ENCODE data around the gene CAMTA1.

The CAMTA1 gene

GRCh38 chr1:7482077-7482476 lies 696.8 kb downstream of the CAMTA1 start:
- H2AFZ ChIP-seq (ENCODE audit: insufficient read depth, low read length, poor library complexity), result no peak overlapping the region
- no peak overlapping the region for H4K8ac ChIP-seq (ENCODE audit: low read depth, low read length)
- no peak overlapping the region for H3K4me2 ChIP-seq (ENCODE audit: low read length)
- H3K18ac ChIP-seq (ENCODE audit: low read length), result no peak overlapping the region
- H2BK5ac ChIP-seq (ENCODE audit: low read depth, low read length, poor library complexity), result no peak overlapping the region
- no peak for DNase-seq
- H3K4me1 ChIP-seq (ENCODE audit: control insufficient read depth in 1 of 2, insufficient read depth in 2 of 2, low read length in 2 of 2), result no peaks in the 10 kb centered on the region
- no peak overlapping the region for H3K9ac ChIP-seq (ENCODE audit: low read length)
- H3K27me3 ChIP-seq (ENCODE audit: insufficient read depth, low read length), result no peaks in the 10 kb centered on the region
- no peak overlapping the region for H4K12ac ChIP-seq (ENCODE audit: low read depth, low read length)
- H3K14ac ChIP-seq (ENCODE audit: low read length), result no peak overlapping the region
- H3K4me3 ChIP-seq (ENCODE audit: low read depth, low read length), result no peak overlapping the region
- H3K79me1 ChIP-seq (ENCODE audit: low read length), result no peaks in the 10 kb centered on the region
- no peak overlapping the region for H2AK5ac ChIP-seq (ENCODE audit: low read length)
- H4K91ac ChIP-seq (ENCODE audit: low read depth, low read length), result no peak overlapping the region
- no peak overlapping the region for H2BK120ac ChIP-seq (ENCODE audit: insufficient read depth, low read length, poor library complexity)
- no peak overlapping the region for H2BK12ac ChIP-seq (ENCODE audit: low read length)
- H3K9me3 ChIP-seq (ENCODE audit: insufficient read depth, low read depth, low read length), result peaks cover 5% of the 10 kb centered on the region
- no CpG with 5 or more reads among the region's 6 CpGs for WGBS (ENCODE audit: extremely low coverage, insufficient coverage, insufficient read length)
- no peaks in the 10 kb centered on the region for H3K36me3 ChIP-seq (ENCODE audit: control insufficient read depth in 1 of 2, insufficient read depth in 2 of 2, low read length in 2 of 2)
- H3K23ac ChIP-seq (ENCODE audit: low read length), result no peak overlapping the region
- H3K27ac ChIP-seq (ENCODE audit: low read depth, low read length), result no peak overlapping the region
- no peaks in the 10 kb centered on the region for H3K79me2 ChIP-seq (ENCODE audit: control insufficient read depth, insufficient read depth, low read length, poor library complexity)
- no peak overlapping the region for H3K4ac ChIP-seq (ENCODE audit: low read depth, low read length)

- no CpG with 5 or more reads among the region's 10 CpGs for WGBS (ENCODE audit: extremely low coverage, insufficient coverage, insufficient read length)
- Histone ChIP-seq H3K4ac (ENCODE audit: low read depth, low read length) (no peak overlapping the region), H3K4me2 (ENCODE audit: low read length) (no peak overlapping the region), H2AFZ (ENCODE audit: insufficient read depth, low read length, poor library complexity) (no peak overlapping the region), H3K14ac (ENCODE audit: low read length) (no peak overlapping the region), H3K79me1 (ENCODE audit: low read length) (no peaks in the 10 kb centered on the region), H3K36me3 (ENCODE audit: control insufficient read depth in 1 of 2, insufficient read depth in 2 of 2, low read length in 2 of 2) (no peaks in the 10 kb centered on the region), H3K23ac (ENCODE audit: low read length) (no peak overlapping the region), H4K91ac (ENCODE audit: low read depth, low read length) (no peak overlapping the region), H2BK120ac (ENCODE audit: insufficient read depth, low read length, poor library complexity) (no peak overlapping the region), H3K4me1 (ENCODE audit: control insufficient read depth in 1 of 2, insufficient read depth in 2 of 2, low read length in 2 of 2) (no peaks in the 10 kb centered on the region), H2BK12ac (ENCODE audit: low read length) (no peak overlapping the region), H3K18ac (ENCODE audit: low read length) (no peak overlapping the region), H2BK5ac (ENCODE audit: low read depth, low read length, poor library complexity) (no peak overlapping the region), H2AK5ac (ENCODE audit: low read length) (no peak overlapping the region), H3K4me3 (ENCODE audit: low read depth, low read length) (no peak overlapping the region), H3K27ac (ENCODE audit: low read depth, low read length) (no peak overlapping the region), H3K9me3 (ENCODE audit: insufficient read depth, low read depth, low read length) (peaks cover 5% of the 10 kb centered on the region), H3K27me3 (ENCODE audit: insufficient read depth, low read length) (no peaks in the 10 kb centered on the region), H4K12ac (ENCODE audit: low read depth, low read length) (no peak overlapping the region), H3K79me2 (ENCODE audit: control insufficient read depth, insufficient read depth, low read length, poor library complexity) (no peaks in the 10 kb centered on the region), H3K9ac (ENCODE audit: low read length) (no peak overlapping the region), H4K8ac (ENCODE audit: low read depth, low read length) (no peak overlapping the region)
- no peak for DNase-seq
These were observed 697.7 kb downstream of the CAMTA1 start for GRCh38 chr1:7482772-7483495.

DNA sequence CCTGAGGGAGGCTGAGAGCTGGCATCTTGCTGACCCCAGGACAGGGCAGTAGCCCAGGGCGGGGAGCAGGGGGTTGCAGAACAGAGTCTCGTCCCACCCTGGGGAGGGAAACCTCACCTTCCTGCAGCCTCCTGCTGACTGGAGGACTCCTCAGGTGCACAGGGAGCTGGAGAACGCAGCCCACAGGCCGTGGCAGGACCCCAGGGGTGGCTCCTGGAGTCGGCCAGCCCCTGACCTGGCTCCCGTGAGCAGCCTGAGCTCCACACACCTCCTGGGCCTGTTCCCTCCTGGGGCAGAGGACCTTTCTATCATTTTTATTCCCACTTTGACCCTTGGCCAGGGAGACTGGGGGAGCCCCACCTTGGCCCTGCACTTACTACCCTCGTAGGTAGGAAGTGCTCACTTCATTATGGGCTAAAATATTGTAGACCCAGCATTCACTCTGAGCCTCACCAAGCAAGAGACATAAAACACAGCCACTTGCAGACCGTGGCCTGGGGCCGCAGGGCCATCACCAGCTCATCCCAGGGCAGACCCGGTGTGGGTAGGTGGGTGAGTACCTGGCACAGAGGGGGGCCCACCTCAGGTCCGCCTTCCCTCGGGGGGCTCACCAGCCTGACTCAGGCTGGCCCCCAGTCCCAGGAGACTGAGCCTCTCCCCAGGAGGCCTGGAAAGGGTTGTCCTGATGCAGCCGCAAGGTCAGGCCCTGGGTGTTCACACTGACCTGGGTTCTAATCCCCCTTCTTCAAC lies 698.6 kb downstream of the CAMTA1 start:
- Histone ChIP-seq H2AK5ac (ENCODE audit: low read length) (no peak overlapping the region), H3K4ac (ENCODE audit: low read depth, low read length) (no peak overlapping the region), H3K4me1 (ENCODE audit: control insufficient read depth in 1 of 2, insufficient read depth in 2 of 2, low read length in 2 of 2) (no peaks in the 10 kb centered on the region), H4K12ac (ENCODE audit: low read depth, low read length) (no peak overlapping the region), H3K36me3 (ENCODE audit: control insufficient read depth in 1 of 2, insufficient read depth in 2 of 2, low read length in 2 of 2) (no peaks in the 10 kb centered on the region), H2BK12ac (ENCODE audit: low read length) (no peak overlapping the region), H3K9ac (ENCODE audit: low read length) (no peak overlapping the region), H2BK120ac (ENCODE audit: insufficient read depth, low read length, poor library complexity) (no peak overlapping the region), H3K79me1 (ENCODE audit: low read length) (no peaks in the 10 kb centered on the region), H3K23ac (ENCODE audit: low read length) (no peak overlapping the region), H3K18ac (ENCODE audit: low read length) (no peak overlapping the region), H3K4me3 (ENCODE audit: low read depth, low read length) (no peak overlapping the region), H3K14ac (ENCODE audit: low read length) (no peak overlapping the region), H3K27me3 (ENCODE audit: insufficient read depth, low read length) (no peaks in the 10 kb centered on the region), H3K4me2 (ENCODE audit: low read length) (no peak overlapping the region), H2BK5ac (ENCODE audit: low read depth, low read length, poor library complexity) (no peak overlapping the region), H3K79me2 (ENCODE audit: control insufficient read depth, insufficient read depth, low read length, poor library complexity) (no peaks in the 10 kb centered on the region), H2AFZ (ENCODE audit: insufficient read depth, low read length, poor library complexity) (no peak overlapping the region), H3K9me3 (ENCODE audit: insufficient read depth, low read depth, low read length) (peaks cover 5% of the 10 kb centered on the region), H4K91ac (ENCODE audit: low read depth, low read length) (no peak overlapping the region), H3K27ac (ENCODE audit: low read depth, low read length) (no peak overlapping the region), H4K8ac (ENCODE audit: low read depth, low read length) (no peak overlapping the region)
- no CpG with 5 or more reads among the region's 13 CpGs for WGBS (ENCODE audit: extremely low coverage, insufficient coverage, insufficient read length)
- DNase-seq, result no peak

DNA sequence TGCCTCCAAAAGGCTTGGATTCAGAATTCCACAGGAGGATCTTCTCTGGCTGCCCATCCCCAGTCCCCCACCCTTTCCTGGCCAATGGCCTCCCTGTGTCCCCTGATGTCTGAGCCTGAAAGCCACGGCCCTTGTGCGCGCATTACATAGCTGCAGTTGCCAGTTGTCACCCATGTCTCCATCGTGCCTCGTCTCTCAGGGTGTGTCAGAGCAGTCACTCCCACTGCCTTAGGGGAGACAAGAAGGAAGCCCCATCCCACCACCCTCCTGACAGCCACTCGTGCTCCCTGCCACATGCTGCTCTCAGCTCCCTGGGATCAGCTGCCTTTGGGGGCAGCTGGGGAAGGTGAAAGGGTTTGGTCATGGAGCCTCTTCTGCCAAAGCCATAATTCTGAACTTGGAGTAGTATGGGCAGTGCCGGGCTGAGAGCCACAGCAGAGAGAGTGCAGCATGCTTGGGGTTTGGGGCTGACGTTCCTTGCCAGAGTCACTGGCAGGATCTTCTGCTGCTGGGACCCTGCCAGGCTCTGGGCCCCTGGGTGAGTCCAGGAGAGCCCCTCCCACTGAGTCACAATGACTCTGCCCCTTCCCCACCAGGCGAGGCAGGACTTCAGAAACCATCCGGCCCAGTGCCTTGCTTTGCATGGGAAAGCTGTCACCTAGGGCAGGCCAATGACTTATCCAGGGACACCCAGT lies 700.0 kb downstream of the CAMTA1 start:
- Histone ChIP-seq H2BK120ac (ENCODE audit: insufficient read depth, low read length, poor library complexity) (no peak overlapping the region), H3K27me3 (ENCODE audit: insufficient read depth, low read length) (no peaks in the 10 kb centered on the region), H3K27ac (ENCODE audit: low read depth, low read length) (no peak overlapping the region), H3K23ac (ENCODE audit: low read length) (no peak overlapping the region), H4K12ac (ENCODE audit: low read depth, low read length) (no peak overlapping the region), H2BK12ac (ENCODE audit: low read length) (no peak overlapping the region), H3K36me3 (ENCODE audit: control insufficient read depth in 1 of 2, insufficient read depth in 2 of 2, low read length in 2 of 2) (no peaks in the 10 kb centered on the region), H3K79me2 (ENCODE audit: control insufficient read depth, insufficient read depth, low read length, poor library complexity) (no peaks in the 10 kb centered on the region), H3K18ac (ENCODE audit: low read length) (no peak overlapping the region), H3K4me2 (ENCODE audit: low read length) (no peak overlapping the region), H3K9me3 (ENCODE audit: insufficient read depth, low read depth, low read length) (peaks cover 1% of the 10 kb centered on the region), H3K9ac (ENCODE audit: low read length) (no peak overlapping the region), H3K79me1 (ENCODE audit: low read length) (no peaks in the 10 kb centered on the region), H4K8ac (ENCODE audit: low read depth, low read length) (no peak overlapping the region), H3K4me1 (ENCODE audit: control insufficient read depth in 1 of 2, insufficient read depth in 2 of 2, low read length in 2 of 2) (no peaks in the 10 kb centered on the region), H2AK5ac (ENCODE audit: low read length) (no peak overlapping the region), H4K91ac (ENCODE audit: low read depth, low read length) (no peak overlapping the region), H3K14ac (ENCODE audit: low read length) (no peak overlapping the region), H3K4ac (ENCODE audit: low read depth, low read length) (no peak overlapping the region), H2AFZ (ENCODE audit: insufficient read depth, low read length, poor library complexity) (no peak overlapping the region), H2BK5ac (ENCODE audit: low read depth, low read length, poor library complexity) (no peak overlapping the region), H3K4me3 (ENCODE audit: low read depth, low read length) (no peak overlapping the region)
- no peak for DNase-seq
- no CpG with 5 or more reads among the region's 10 CpGs for WGBS (ENCODE audit: extremely low coverage, insufficient coverage, insufficient read length)
